Upper lobe of left lung (tissue), 4 donors: Measurements from ENCODE around the gene EPHA2.
A peak's percentile ranks its signal among the peaks of the same experiment; 100 is the strongest.

Experiments used
- CTCF ChIP-seq, 6 experiments: fragments of 450-650 bp in 4 of 6; fragments of 200-600 bp in 2 of 6; sonication (generic) in 2 of 6; IDR thresholded peaks; one replicate each; pipeline ENCODE4 v1.5.1; 2016 to 2019; ENCODE audit warnings: antibody characterized with exemption in 6 of 6
- EP300 ChIP-seq, 4 donors: sonication (generic); formaldehyde crosslinking; IDR thresholded peaks; one replicate each; pipeline ENCODE4 v1.5.1; 2017; ENCODE audit warnings: antibody characterized with exemption in 4 of 4, control low read depth in 2 of 4
- POLR2A ChIP-seq, 4 donors: fragments of 450-650 bp; IDR thresholded peaks; one replicate each; pipeline ENCODE4 v1.5.1; 2016 to 2017; ENCODE audit warnings: antibody characterized with exemption in 4 of 4, mild to moderate bottlenecking in 2 of 4
- POLR2AphosphoS5 ChIP-seq, 2 donors: sonication (generic); formaldehyde crosslinking; IDR thresholded peaks; one replicate each; pipeline ENCODE4 v1.5.1; 2017; ENCODE audit warnings: antibody characterized with exemption in 2 of 2

GRCh38 chr1:16141573-16142336 lies 14.1 kb downstream of the EPHA2 start:
- TF ChIP-seq CTCF (IDR thresholded peaks at IDR 0.05), result peak in 2 of 6 experiments; percentile 11 to 27
- no peak for TF ChIP-seq POLR2A (IDR thresholded peaks at IDR 0.05)
- TF ChIP-seq POLR2AphosphoS5 (IDR thresholded peaks at IDR 0.05), result peak; percentile 19 to 57
- TF ChIP-seq EP300 (IDR thresholded peaks at IDR 0.05), result no peak
